H9 (cell line): ENCODE data around the gene HAND1. TPM values are rescaled to one million over a fixed set of nuclear protein-coding genes. Genes with fewer than 3 reads are reported as not detected.

Experiments used
- DNase-seq: peaks from one replicate; pipeline ENCODE4 v3.0.0-alpha.2; 2017
- H2AFZ ChIP-seq: one replicate; pipeline ENCODE4 v1.6.1; 2013; ENCODE audit warnings: mild to moderate bottlenecking, low read length, control low read depth, moderate library complexity
- H2AK5ac ChIP-seq: 2 replicates; pipeline ENCODE4 v1.6.1; 2013; ENCODE audit warnings: low read length, control low read depth, mixed read lengths; ENCODE audit not compliant: insufficient read length
- H2BK120ac ChIP-seq: one replicate; pipeline ENCODE4 v1.6.1; 2013; ENCODE audit warnings: low read depth, mild to moderate bottlenecking, low read length, control low read depth, inconsistent platforms; ENCODE audit not compliant: poor library complexity, severe bottlenecking
- H2BK12ac ChIP-seq: 2 replicates; pipeline ENCODE4 v1.6.1; 2013; ENCODE audit warnings: low read length, control low read depth, mixed read lengths, low read depth; ENCODE audit not compliant: insufficient read length
- H2BK15ac ChIP-seq: 2 replicates; pipeline ENCODE4 v1.6.1; 2013; ENCODE audit warnings: low read depth, low read length, control low read depth
- H2BK20ac ChIP-seq: one replicate; pipeline ENCODE4 v1.6.1; 2013; ENCODE audit warnings: low read depth, mild to moderate bottlenecking, low read length, control low read depth, inconsistent platforms; ENCODE audit not compliant: poor library complexity, severe bottlenecking
- H2BK5ac ChIP-seq: 2 replicates; pipeline ENCODE4 v1.6.1; 2013; ENCODE audit warnings: low read length, control low read depth, mixed read lengths; ENCODE audit not compliant: insufficient read length
- H3K14ac ChIP-seq: 2 replicates; pipeline ENCODE4 v1.6.1; 2013; ENCODE audit warnings: low read length, control low read depth; ENCODE audit not compliant: insufficient read depth
- H3K18ac ChIP-seq: 2 replicates; pipeline ENCODE4 v1.6.1; 2013; ENCODE audit warnings: low read depth, mild to moderate bottlenecking, mixed read lengths, low read length, control low read depth; ENCODE audit not compliant: insufficient read length
- H3K23ac ChIP-seq: 2 replicates; pipeline ENCODE4 v1.6.1; 2013; ENCODE audit warnings: low read length, control low read depth, mixed read lengths, low read depth; ENCODE audit not compliant: insufficient read length
- H3K23me2 ChIP-seq: 2 replicates; pipeline ENCODE4 v1.6.1; 2013; ENCODE audit warnings: low read depth, mild to moderate bottlenecking, mixed read lengths, low read length, control low read depth; ENCODE audit not compliant: insufficient read length, poor library complexity, severe bottlenecking
- H3K27ac ChIP-seq: 2 replicates; pipeline ENCODE4 v1.5.1; 2013; ENCODE audit warnings: low read length, control low read depth, mixed read lengths, low read depth; ENCODE audit not compliant: insufficient read length
- H3K27me3 ChIP-seq: 2 replicates; pipeline ENCODE4 v1.6.1; 2013; ENCODE audit warnings: low read length, control low read depth, inconsistent platforms; ENCODE audit not compliant: insufficient read depth
- H3K4ac ChIP-seq: 2 replicates; pipeline ENCODE4 v1.6.1; 2013; ENCODE audit warnings: low read depth, mild to moderate bottlenecking, control low read depth, inconsistent platforms, low read length, moderate library complexity
- H3K4me1 ChIP-seq: 2 replicates; pipeline ENCODE4 v1.6.1; 2013; ENCODE audit warnings: low read length, control low read depth, inconsistent platforms; ENCODE audit not compliant: insufficient read depth
- H3K4me2 ChIP-seq: 2 replicates; pipeline ENCODE4 v1.6.1; 2013; ENCODE audit warnings: low read length, control low read depth, mixed read lengths; ENCODE audit not compliant: insufficient read length, insufficient read depth
- H3K56ac ChIP-seq: 2 replicates; pipeline ENCODE4 v1.6.1; 2013; ENCODE audit warnings: low read depth, mild to moderate bottlenecking, mixed read lengths, low read length, control low read depth; ENCODE audit not compliant: insufficient read length
- H3K79me1 ChIP-seq: 2 replicates; pipeline ENCODE4 v1.6.1; 2013; ENCODE audit warnings: low read depth, mild to moderate bottlenecking, moderate library complexity, low read length, control low read depth, inconsistent platforms; ENCODE audit not compliant: insufficient read depth, poor library complexity, severe bottlenecking
- H3K79me2 ChIP-seq: 2 replicates; pipeline ENCODE4 v1.6.1; 2013; ENCODE audit warnings: low read length, control low read depth, inconsistent platforms; ENCODE audit not compliant: insufficient read depth
- H3K9ac ChIP-seq: 2 replicates; pipeline ENCODE4 v1.6.1; 2013; ENCODE audit warnings: low read length, control low read depth, mixed read lengths; ENCODE audit not compliant: insufficient read length; ENCODE audit errors: extremely low read depth
- H3K9me3 ChIP-seq: one replicate; pipeline ENCODE4 v1.6.1; 2013; ENCODE audit warnings: low read depth, low read length, inconsistent platforms; ENCODE audit not compliant: control insufficient read depth
- H3T11ph ChIP-seq: one replicate; pipeline ENCODE4 v1.6.1; 2013; ENCODE audit warnings: mild to moderate bottlenecking, low read length, control low read depth, inconsistent platforms
- H4K20me1 ChIP-seq: one replicate; pipeline ENCODE4 v1.6.1; 2013; ENCODE audit not compliant: control insufficient read depth, insufficient read length, insufficient read depth
- H4K5ac ChIP-seq: 2 replicates; pipeline ENCODE4 v1.6.1; 2013; ENCODE audit warnings: low read depth, mild to moderate bottlenecking, mixed read lengths, low read length, control low read depth; ENCODE audit not compliant: insufficient read length
- H4K8ac ChIP-seq: replicated peaks from 2 replicates; pipeline ENCODE4 v1.6.1; 2013; ENCODE audit warnings: low read length, control low read depth, mixed read lengths, low read depth; ENCODE audit not compliant: insufficient read length
- H4K91ac ChIP-seq: 2 replicates; pipeline ENCODE4 v1.6.1; 2013; ENCODE audit warnings: low read depth, mild to moderate bottlenecking, moderate library complexity, mixed read lengths, low read length, control low read depth; ENCODE audit not compliant: insufficient read length
- H3K27ac Mint-ChIP-seq, 3 experiments: 2 replicates in 2 of 3; 3 replicates in 1 of 3; pipeline ENCODE4 v1.8.0; 2020 to 2021; ENCODE audit warnings: mixed read lengths in 3 of 3, mild to moderate bottlenecking in 1 of 3, moderate library complexity in 1 of 3
- H3K27me3 Mint-ChIP-seq: 2 replicates; pipeline ENCODE4 v1.8.0; 2021; ENCODE audit warnings: low read depth, mild to moderate bottlenecking, moderate library complexity, mixed read lengths
- H3K36me3 Mint-ChIP-seq, 3 experiments: 2 replicates in 2 of 3; 3 replicates in 1 of 3; pipeline ENCODE4 v1.8.0; 2020 to 2021; ENCODE audit warnings: low read depth in 3 of 3, mixed read lengths in 3 of 3; ENCODE audit not compliant: insufficient read depth in 1 of 3
- H3K4me1 Mint-ChIP-seq, 2 experiments: 2 replicates each; pipeline ENCODE4 v1.8.0; 2020; ENCODE audit warnings: mixed read lengths in 2 of 2
- H3K4me3 Mint-ChIP-seq, 2 experiments: 2 replicates in 1 of 2; 3 replicates in 1 of 2; pipeline ENCODE4 v1.8.0; 2020 to 2021; ENCODE audit warnings: mild to moderate bottlenecking in 2 of 2, mixed read lengths in 2 of 2, moderate library complexity in 1 of 2
- H3K9me3 Mint-ChIP-seq, 2 experiments: 2 replicates in 1 of 2; 3 replicates in 1 of 2; pipeline ENCODE4 v1.8.0; 2020; ENCODE audit warnings: mild to moderate bottlenecking in 2 of 2, mixed read lengths in 2 of 2, moderate library complexity in 1 of 2
- CTCF ChIP-seq: fragments of 200-600 bp; sonication (generic); conservative IDR thresholded peaks from 3 replicates; pipeline ENCODE4 v1.8.0; 2021; ENCODE audit warnings: antibody characterized with exemption, mild to moderate bottlenecking
- WGBS: extraction: QIAGEN DNeasy Blood & Tissue Kit; methylation state at CpG from one replicate; pipeline ENCODE4 v1.1.7; 2013; ENCODE audit warnings: missing lambda C conversion rate, low lambda C conversion rate, mixed read lengths; ENCODE audit not compliant: insufficient read length; ENCODE audit errors: extremely low coverage; 5-methylcytosine and 5-hydroxymethylcytosine counted together
- total RNA-seq: library from RNA; stranded (reverse); gene quantifications from 2 replicates; pipeline ENCODE4 v1.2.1, GENCODE V29; 2021

HAND1 gene
- total RNA-seq, 1 experiment from 2014 or later = not detected

- Histone ChIP-seq H3K4ac (no peak within 1 kb of the TSS), H2BK15ac (no peak within 1 kb of the TSS), H3K4me2 (peak within 1 kb of the TSS; percentile 98), H3K27ac (no peak within 1 kb of the TSS), H2BK120ac (no peak within 1 kb of the TSS), H3K9ac (peak within 1 kb of the TSS; percentile 66), H2AFZ (peak within 1 kb of the TSS; percentile 24), H3K14ac (no peak within 1 kb of the TSS; the same call in 1 of the 2 replicates), H3K79me2 (no peaks in the 10 kb centered on the region), H3T11ph (no peak within 1 kb of the TSS), H4K5ac (no peak within 1 kb of the TSS), H3K56ac (no peak within 1 kb of the TSS), H2BK5ac (no peak within 1 kb of the TSS), H4K8ac (no peak within 1 kb of the TSS), H3K79me1 (peaks cover 3% of the 10 kb centered on the region), H3K27me3 (no peaks in the 10 kb centered on the region), H3K4me1 (no peaks in the 10 kb centered on the region), H2BK12ac (no peak within 1 kb of the TSS), H3K18ac (no peak within 1 kb of the TSS), H2AK5ac (no peak within 1 kb of the TSS), H4K20me1 (no peaks in the 10 kb centered on the region), H3K23me2 (peaks cover 13% of the 10 kb centered on the region), H4K91ac (no peak within 1 kb of the TSS), H2BK20ac (no peak within 1 kb of the TSS), H3K23ac (no peak within 1 kb of the TSS), H3K9me3 (no peaks in the 10 kb centered on the region)
- H3K4me3 Mint-ChIP-seq = peak within 1 kb of the TSS; percentile 93 to 99
- no peaks in the 10 kb centered on the region for H3K9me3 Mint-ChIP-seq
- DNase-seq = peak; percentile 95
- H3K27me3 Mint-ChIP-seq = peaks cover 3% of the 10 kb centered on the region; the same call in 1 of the 2 replicates
- no peak for TF ChIP-seq CTCF
- peaks cover 2 to 16% (median 9%) of the 10 kb centered on the region in 3 experiments; a peak in 6 of 7 replicates for H3K36me3 Mint-ChIP-seq
- peak within 1 kb of the TSS in 2 of 3 experiments; percentile 30 to 48; a peak in 2 of 7 replicates for H3K27ac Mint-ChIP-seq
- H3K4me1 Mint-ChIP-seq = peaks cover 14 to 19% of the 10 kb centered on the region in 2 experiments
- no CpG with 5 or more reads among the region's 70 CpGs for WGBS
Measured at GRCh38 chr5:154445422-154446194, 32.4 kb downstream of the HAND1 start, which contains the start of gene SAP30L. Gene SAP30L (plus strand): TSS chr5:154445997. CDS start chr5:154446605, 608 bp downstream.
